ENCODE data around the gene CER1.
"Not testable (repeated sequence)": the region's sequence is repeated elsewhere in the genome, so short reads cannot be mapped to it uniquely, and the experiment has no call there.

The CER1 gene

DNA sequence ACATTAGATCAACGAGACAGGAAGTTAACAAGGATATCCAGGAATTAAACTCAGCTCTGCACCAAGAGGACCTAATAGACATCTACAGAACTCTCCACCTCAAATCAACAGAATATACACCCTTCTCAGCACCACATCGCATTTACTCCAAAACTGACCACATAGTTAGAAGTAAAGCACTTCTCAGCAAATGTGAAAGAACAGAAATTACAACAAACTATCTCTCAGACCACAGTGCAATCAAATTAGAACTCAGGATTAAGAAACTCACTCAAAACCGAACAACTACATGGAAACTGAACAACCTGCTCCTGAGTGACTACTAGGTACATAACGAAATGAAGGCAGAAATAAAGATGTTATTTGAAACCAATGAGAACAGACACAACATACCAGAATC is 39.9 kb downstream of the CER1 start:
- H3K9ac ChIP-seq (ENCODE audit: low read depth, low read length); H3K27me3 ChIP-seq (ENCODE audit: control insufficient read depth, insufficient read depth, low read length); H3K36me3 ChIP-seq (ENCODE audit: control insufficient read depth, insufficient read depth, low read length); H3K9me3 ChIP-seq (ENCODE audit: control insufficient read depth, insufficient read depth, low read length); H3K4me3 ChIP-seq (ENCODE audit: low read depth, low read length); H3K4me1 ChIP-seq (ENCODE audit: control insufficient read depth, insufficient read depth, low read length): not testable (repeated sequence)

DNA sequence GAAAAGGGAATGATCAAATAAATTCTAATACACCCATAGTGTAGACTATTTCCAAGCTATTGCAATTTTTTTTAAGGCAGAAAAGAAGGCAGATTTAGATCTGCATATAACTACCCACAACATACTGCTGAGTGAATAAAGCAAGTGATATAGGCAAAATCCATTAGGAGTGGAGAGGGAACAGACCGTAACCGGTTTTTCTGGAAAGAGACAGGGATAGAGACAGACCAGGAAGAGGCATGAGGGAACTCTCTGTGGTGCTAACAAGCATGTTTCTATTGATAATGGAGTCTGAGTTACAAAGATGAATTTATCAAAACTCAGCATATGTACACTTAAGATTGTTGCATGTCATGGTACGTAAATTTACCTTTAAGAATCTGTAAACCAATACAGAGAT is 43.8 kb downstream of the CER1 start:
- H3K9ac ChIP-seq (ENCODE audit: low read depth, low read length), result no peak overlapping the region
- H3K4me1 ChIP-seq (ENCODE audit: control insufficient read depth, insufficient read depth, low read length), result no peaks in the 10 kb centered on the region
- no peak overlapping the region for H3K4me3 ChIP-seq (ENCODE audit: low read depth, low read length)
- H3K27me3 ChIP-seq (ENCODE audit: control insufficient read depth, insufficient read depth, low read length), result no peaks in the 10 kb centered on the region
- no peaks in the 10 kb centered on the region for H3K36me3 ChIP-seq (ENCODE audit: control insufficient read depth, insufficient read depth, low read length)
- H3K9me3 ChIP-seq (ENCODE audit: control insufficient read depth, insufficient read depth, low read length), result no peaks in the 10 kb centered on the region

DNA sequence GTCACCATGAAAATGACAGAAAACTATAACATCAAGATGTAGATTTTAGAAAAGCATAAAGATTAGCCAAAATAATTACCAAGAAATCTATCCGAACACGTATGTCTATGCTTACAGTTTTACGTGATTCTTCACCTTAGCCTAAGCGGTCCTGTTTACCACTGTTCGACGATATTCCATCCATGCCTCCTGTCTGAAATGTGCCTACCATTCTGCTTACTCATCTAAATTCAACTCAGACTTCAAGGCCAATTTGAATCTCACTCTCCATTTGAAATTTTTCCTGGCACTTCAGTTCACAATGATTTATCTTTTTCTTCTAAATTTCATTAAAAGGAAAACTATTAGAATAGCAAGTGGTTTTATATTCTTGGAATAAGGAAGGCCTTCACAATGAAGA is 44.7 kb downstream of the CER1 start:
- no peaks in the 10 kb centered on the region for H3K4me1 ChIP-seq (ENCODE audit: control insufficient read depth, insufficient read depth, low read length)
- no peaks in the 10 kb centered on the region for H3K27me3 ChIP-seq (ENCODE audit: control insufficient read depth, insufficient read depth, low read length)
- H3K9ac ChIP-seq (ENCODE audit: low read depth, low read length), result no peak overlapping the region
- no peaks in the 10 kb centered on the region for H3K36me3 ChIP-seq (ENCODE audit: control insufficient read depth, insufficient read depth, low read length)
- H3K9me3 ChIP-seq (ENCODE audit: control insufficient read depth, insufficient read depth, low read length), result no peaks in the 10 kb centered on the region
- no peak overlapping the region for H3K4me3 ChIP-seq (ENCODE audit: low read depth, low read length)

DNA sequence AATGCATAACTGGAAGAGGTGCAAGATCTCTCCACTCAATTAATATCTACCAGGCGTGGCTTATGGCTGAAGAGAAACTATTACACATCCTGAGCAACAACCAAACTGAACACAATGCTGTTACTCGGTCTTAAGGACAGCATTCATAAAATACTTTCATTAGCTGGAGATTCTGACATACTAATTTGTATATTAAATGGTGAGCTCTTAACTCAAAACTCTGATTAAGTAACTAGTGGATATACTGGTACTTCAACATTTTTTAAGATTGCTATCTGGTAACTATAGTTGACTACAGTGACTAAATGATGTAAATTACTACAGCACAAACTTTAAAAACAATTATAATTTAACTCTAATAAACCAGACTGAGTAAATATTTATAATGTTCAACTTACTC is 45.1 kb downstream of the CER1 start:
- Histone ChIP-seq H3K4me1 (ENCODE audit: control insufficient read depth, insufficient read depth, low read length) (no peaks in the 10 kb centered on the region), H3K4me3 (ENCODE audit: low read depth, low read length) (no peak overlapping the region), H3K9me3 (ENCODE audit: control insufficient read depth, insufficient read depth, low read length) (no peaks in the 10 kb centered on the region), H3K27me3 (ENCODE audit: control insufficient read depth, insufficient read depth, low read length) (no peaks in the 10 kb centered on the region), H3K36me3 (ENCODE audit: control insufficient read depth, insufficient read depth, low read length) (no peaks in the 10 kb centered on the region), H3K9ac (ENCODE audit: low read depth, low read length) (no peak overlapping the region)

DNA sequence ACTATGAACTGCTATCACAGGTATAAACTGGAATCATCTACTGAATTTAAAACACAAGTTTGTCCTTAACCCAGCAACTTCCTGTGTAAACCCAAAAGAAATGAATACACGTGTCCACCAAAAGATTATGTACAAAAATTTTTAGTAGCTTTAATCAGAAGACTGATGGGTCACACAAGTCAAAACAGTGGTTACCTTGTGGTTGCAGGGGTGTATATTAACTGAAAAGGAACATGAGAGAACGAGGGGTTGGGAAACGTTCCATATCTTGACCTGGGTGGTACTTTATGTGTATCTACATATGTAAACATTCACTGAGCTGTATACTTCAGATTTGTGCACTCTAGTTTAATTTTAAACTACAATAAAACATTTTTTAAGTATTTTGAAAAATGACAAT is 47.9 kb downstream of the CER1 start:
- no peaks in the 10 kb centered on the region for H3K36me3 ChIP-seq (ENCODE audit: control insufficient read depth, insufficient read depth, low read length)
- no peaks in the 10 kb centered on the region for H3K4me1 ChIP-seq (ENCODE audit: control insufficient read depth, insufficient read depth, low read length)

DNA sequence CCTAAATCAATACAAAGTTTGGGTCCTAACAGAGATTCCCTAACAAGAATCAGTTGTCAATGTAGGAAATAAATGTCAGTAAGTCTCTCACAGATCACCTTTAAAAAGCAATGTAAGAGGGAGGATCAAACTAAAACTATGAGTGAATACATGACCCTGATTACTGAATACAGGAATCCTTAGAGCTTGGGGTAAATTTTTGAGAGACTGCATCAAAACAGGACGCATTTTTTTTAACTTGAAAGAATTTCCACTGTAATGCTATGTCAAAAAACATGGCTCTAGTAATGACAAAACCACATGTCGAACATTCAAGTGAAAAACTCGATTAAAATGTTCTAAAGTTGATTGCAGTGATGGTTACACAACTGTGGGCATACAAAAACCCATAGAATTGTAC is 51.2 kb downstream of the CER1 start:
- no peaks in the 10 kb centered on the region for H3K9me3 ChIP-seq (ENCODE audit: control insufficient read depth, insufficient read depth, low read length)
- H3K27me3 ChIP-seq (ENCODE audit: control insufficient read depth, insufficient read depth, low read length), result no peaks in the 10 kb centered on the region
- no peaks in the 10 kb centered on the region for H3K36me3 ChIP-seq (ENCODE audit: control insufficient read depth, insufficient read depth, low read length)
- no peak overlapping the region for H3K9ac ChIP-seq (ENCODE audit: low read depth, low read length)
- H3K4me3 ChIP-seq (ENCODE audit: low read depth, low read length), result no peak overlapping the region
- no peaks in the 10 kb centered on the region for H3K4me1 ChIP-seq (ENCODE audit: control insufficient read depth, insufficient read depth, low read length)

More for the DNA sequence above, 47.9 kb downstream of the CER1 start:
- H3K9me3 ChIP-seq (ENCODE audit: control insufficient read depth, insufficient read depth, low read length), result no peaks in the 10 kb centered on the region
- H3K4me3 ChIP-seq (ENCODE audit: low read depth, low read length), result no peak overlapping the region
- no peaks in the 10 kb centered on the region for H3K27me3 ChIP-seq (ENCODE audit: control insufficient read depth, insufficient read depth, low read length)
- H3K9ac ChIP-seq (ENCODE audit: low read depth, low read length), result no peak overlapping the region

DNA sequence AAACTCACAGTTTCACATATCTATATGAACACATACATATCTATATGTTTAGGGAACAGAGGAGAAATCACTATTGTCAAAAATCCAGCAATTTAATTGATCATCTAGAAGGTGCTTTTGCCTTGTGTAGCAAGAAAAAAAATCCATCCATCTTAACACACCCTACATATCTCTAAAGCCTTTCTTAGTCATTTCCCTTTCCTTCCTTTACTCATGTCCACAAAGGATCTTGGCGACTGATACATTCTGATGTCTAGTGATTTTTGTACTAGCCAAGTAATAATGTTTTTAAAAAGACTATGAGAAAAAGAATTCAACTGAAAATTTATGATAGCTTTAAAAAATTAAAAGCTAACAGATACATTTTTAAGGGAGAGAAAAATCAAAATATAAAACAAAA is 51.8 kb downstream of the CER1 start:
- H3K4me3 ChIP-seq (ENCODE audit: low read depth, low read length), result no peak overlapping the region
- H3K4me1 ChIP-seq (ENCODE audit: control insufficient read depth, insufficient read depth, low read length), result no peaks in the 10 kb centered on the region
- no peaks in the 10 kb centered on the region for H3K9me3 ChIP-seq (ENCODE audit: control insufficient read depth, insufficient read depth, low read length)
- no peak overlapping the region for H3K9ac ChIP-seq (ENCODE audit: low read depth, low read length)
- no peaks in the 10 kb centered on the region for H3K27me3 ChIP-seq (ENCODE audit: control insufficient read depth, insufficient read depth, low read length)
- no peaks in the 10 kb centered on the region for H3K36me3 ChIP-seq (ENCODE audit: control insufficient read depth, insufficient read depth, low read length)
